ENCODE data around the gene TECRL.

GRCh38 chr4:64385220-64385619 lies 24.0 kb downstream of the TECRL start:
- TF ChIP-seq CEBPB (IDR thresholded peaks at IDR 0.05; ENCODE audit: borderline replicate concordance in 1 of 2, low read depth in 2 of 2, low read length in 2 of 2) (no peak), POLR2A (IDR thresholded peaks at IDR 0.05; ENCODE audit: low read depth, low read length) (no peak), ESRRA (IDR thresholded peaks at IDR 0.05; ENCODE audit: low read length) (no peak), MXI1 (IDR thresholded peaks at IDR 0.05; ENCODE audit: low read depth, low read length) (no peak), PKNOX1 (IDR thresholded peaks at IDR 0.05) (no peak), ATF7 (IDR thresholded peaks at IDR 0.05; ENCODE audit: low read depth) (no peak), ZNF207 (IDR thresholded peaks at IDR 0.05; ENCODE audit: borderline replicate concordance) (no peak), JUND (IDR thresholded peaks at IDR 0.05; ENCODE audit: low read depth, low read length) (no peak)
